Tibial artery (tissue), 4 donors: Measurements from ENCODE around the gene DLX3.

Experiments
- DNase-seq, 2 donors: peaks; one replicate each; pipeline ENCODE4 v3.0.0-alpha.2; 2019
- H3K27ac ChIP-seq, 2 donors: fragments of 200-600 bp; sonication (generic) in 1 of 2; 1 replicate in 1 of 2; 2 replicates in 1 of 2; pipeline ENCODE4 v1.5.1; 2018 to 2019; ENCODE audit warnings: mild to moderate bottlenecking in 1 of 2
- H3K27me3 ChIP-seq, 2 donors: fragments of 200-600 bp; sonication (generic) in 1 of 2; one replicate each; pipeline versions ENCODE4 v1.5.1 to v1.6.0; 2016 to 2019
- H3K36me3 ChIP-seq, 3 donors: fragments of 200-600 bp; sonication (generic) in 2 of 3; one replicate each; pipeline ENCODE4 v1.5.1; 2016 to 2019; ENCODE audit warnings: mild to moderate bottlenecking in 2 of 3
- H3K4me1 ChIP-seq, 4 donors: fragments of 200-600 bp; sonication (generic) in 2 of 4; 1 replicate in 3 of 4; 2 replicates in 1 of 4; pipeline ENCODE4 v1.5.1; 2016 to 2019
- H3K4me3 ChIP-seq, 2 donors: fragments of 200-600 bp; sonication (generic) in 1 of 2; 1 replicate in 1 of 2; 2 replicates in 1 of 2; pipeline ENCODE4 v1.5.1; 2018 to 2019; ENCODE audit warnings: mild to moderate bottlenecking in 2 of 2
- H3K9me3 ChIP-seq, 3 donors: fragments of 200-600 bp; sonication (generic) in 1 of 3; one replicate each; pipeline ENCODE4 v1.5.1; 2016 to 2019
- CTCF ChIP-seq, 2 experiments: fragments of 200-600 bp in 1 of 2; fragments of 450-650 bp in 1 of 2; IDR thresholded peaks; one replicate each; pipeline ENCODE4 v1.5.1; 2017 to 2019; ENCODE audit warnings: antibody characterized with exemption in 2 of 2, mild to moderate bottlenecking in 1 of 2, moderate library complexity in 1 of 2
- intact Hi-C: fragments of 100-400 bp; cut with DNase I; formaldehyde crosslinking; loops from one replicate; pipeline ENCODE4 v1.15.0; 2023; ENCODE audit warnings: low total_unique reads

DLX3 gene

GRCh38 chr17:50013079-50013478 is 18.1 kb upstream of the DLX3 start:
- Histone ChIP-seq H3K36me3 (no peaks in the 10 kb centered on the region), H3K4me1 (no peaks in the 10 kb centered on the region), H3K27me3 (peaks cover 0 to 9% of the 10 kb centered on the region in 2 donors), H3K27ac (no peak overlapping the region), H3K4me3 (no peak overlapping the region), H3K9me3 (peaks cover 0 to 44% (median 21%) of the 10 kb centered on the region in 3 donors)
- intact Hi-C loops = no loop called here
- TF ChIP-seq CTCF (IDR thresholded peaks at IDR 0.05) = no peak
- no peak for DNase-seq

GRCh38 chr17:50009282-50009681 is 14.3 kb upstream of the DLX3 start:
- no peak for DNase-seq
- Histone ChIP-seq H3K27me3 (peaks cover 0 to 15% of the 10 kb centered on the region in 2 donors), H3K4me1 (no peaks in the 10 kb centered on the region), H3K9me3 (peaks cover 0 to 38% (median 21%) of the 10 kb centered on the region in 3 donors), H3K36me3 (no peaks in the 10 kb centered on the region), H3K27ac (no peak overlapping the region), H3K4me3 (no peak overlapping the region)
- intact Hi-C loops = no loop called here
- TF ChIP-seq CTCF (IDR thresholded peaks at IDR 0.05) = no peak

GRCh38 chr17:50003911-50004310 is 8.9 kb upstream of the DLX3 start:
- DNase-seq = peak in 1 of 2 donors; percentile 28
- no peak overlapping the region for H3K27ac ChIP-seq
- intact Hi-C loops = no loop called here
- no peak overlapping the region for H3K4me3 ChIP-seq
- no peaks in the 10 kb centered on the region for H3K4me1 ChIP-seq
- H3K9me3 ChIP-seq = peaks cover 0 to 5% (median 3%) of the 10 kb centered on the region in 3 donors
- no peak for TF ChIP-seq CTCF (IDR thresholded peaks at IDR 0.05)
- no peaks in the 10 kb centered on the region for H3K36me3 ChIP-seq
- H3K27me3 ChIP-seq = peaks cover 0 to 53% of the 10 kb centered on the region in 2 donors

- H3K27me3 ChIP-seq = peaks cover 4 to 84% of the 10 kb centered on the region in 2 donors
- H3K4me3 ChIP-seq = no peak overlapping the region
- no peak overlapping the region for H3K27ac ChIP-seq
- TF ChIP-seq CTCF (IDR thresholded peaks at IDR 0.05) = no peak
- peaks cover 0 to 33% (median 24%) of the 10 kb centered on the region in 4 donors for H3K4me1 ChIP-seq
- no peaks in the 10 kb centered on the region for H3K36me3 ChIP-seq
- peak in 1 of 2 donors; percentile 48 for DNase-seq
- intact Hi-C loops = loop anchor here (1.0 to 10.0 kb wide), 2 partner anchors 47 to 434 kb away; no protein-coding TSS in a partner anchor
- H3K9me3 ChIP-seq = no peaks in the 10 kb centered on the region
These were observed 4.0 kb upstream of the DLX3 start for GRCh38 chr17:49998836-49999511.

- peak; percentile 90 to 91 for TF ChIP-seq CTCF (IDR thresholded peaks at IDR 0.05)
- intact Hi-C loops = loop anchor here (1.0 to 10.0 kb wide), 4 partner anchors 46 to 433 kb away; no protein-coding TSS in a partner anchor
- Histone ChIP-seq H3K27ac (no peak overlapping the region), H3K27me3 (peaks cover 4 to 83% of the 10 kb centered on the region in 2 donors), H3K4me1 (peaks cover 0 to 42% (median 32%) of the 10 kb centered on the region in 4 donors), H3K36me3 (no peaks in the 10 kb centered on the region), H3K9me3 (no peaks in the 10 kb centered on the region), H3K4me3 (no peak overlapping the region)
- peak; percentile 50 to 81 for DNase-seq
These were observed 3.0 kb upstream of the DLX3 start for GRCh38 chr17:49997773-49998703.
